Cortex of kidney (tissue), 1 donor: ENCODE data around the gene KDELR1.

Source experiments
- DNase-seq: peaks from one replicate; lab custom pipeline; 2025; lab: John Stamatoyannopoulos, UW

The KDELR1 gene

DNA sequence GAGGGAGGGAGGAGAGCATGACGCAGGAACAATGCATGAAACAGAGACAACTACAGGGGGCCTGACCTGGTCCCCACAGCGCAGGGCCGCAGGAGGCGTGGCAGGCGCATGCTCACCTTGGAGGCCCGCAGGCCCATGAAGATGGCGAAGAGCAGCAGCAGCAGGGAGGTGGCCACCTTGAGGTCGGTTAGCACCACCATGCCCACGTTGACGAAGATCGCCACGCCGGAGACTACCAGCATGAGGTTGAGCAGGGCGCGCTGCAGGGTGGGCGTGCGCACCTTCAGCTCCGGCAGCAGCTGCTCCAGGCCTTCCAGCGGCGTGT is 49.0 kb downstream of the KDELR1 start:
- no peak for DNase-seq

DNA sequence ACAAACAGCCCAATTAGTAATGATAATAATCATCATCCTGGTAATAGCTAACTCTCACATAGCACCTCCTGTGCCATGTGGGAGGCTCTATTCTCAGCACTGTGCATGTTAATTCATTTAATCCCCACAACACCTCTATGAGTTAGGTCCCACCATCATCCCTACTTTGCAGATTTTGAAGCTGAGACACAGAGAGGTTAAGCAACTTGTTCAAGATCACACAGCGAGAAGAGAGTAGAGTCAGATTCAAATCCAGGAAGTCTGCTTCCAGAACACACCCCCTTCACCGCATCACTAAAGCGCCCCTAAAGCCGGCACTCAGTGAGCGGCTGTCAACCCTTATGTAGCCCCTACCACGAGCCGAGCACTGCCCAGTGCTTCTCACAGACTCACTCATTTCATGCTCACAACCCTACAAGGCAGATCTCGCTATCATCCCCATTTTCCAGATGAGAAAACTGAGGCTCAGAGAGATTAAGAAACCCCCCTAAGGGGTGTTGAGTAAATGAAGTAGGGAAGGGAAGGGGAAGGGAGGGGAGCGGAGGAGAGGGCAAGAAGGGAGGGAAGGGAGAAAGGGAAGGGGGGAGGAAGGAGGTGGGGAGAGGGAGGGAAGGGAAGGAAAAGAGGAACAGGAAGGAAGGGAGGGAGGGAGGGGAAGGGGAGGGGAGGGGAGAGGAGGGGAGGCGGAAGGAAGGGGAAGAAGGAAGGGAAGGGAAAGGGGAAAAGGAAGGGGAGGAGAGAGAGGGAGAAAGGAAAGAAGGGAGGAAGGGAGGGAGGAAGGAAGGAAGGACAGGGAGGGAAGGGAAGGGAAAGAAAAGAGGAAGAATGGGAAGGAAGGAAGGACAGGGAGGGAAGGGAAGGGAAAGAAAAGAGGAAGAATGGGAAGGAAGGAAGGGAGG is 49.6 kb downstream of the KDELR1 start:
- DNase-seq, result no peak

DNA sequence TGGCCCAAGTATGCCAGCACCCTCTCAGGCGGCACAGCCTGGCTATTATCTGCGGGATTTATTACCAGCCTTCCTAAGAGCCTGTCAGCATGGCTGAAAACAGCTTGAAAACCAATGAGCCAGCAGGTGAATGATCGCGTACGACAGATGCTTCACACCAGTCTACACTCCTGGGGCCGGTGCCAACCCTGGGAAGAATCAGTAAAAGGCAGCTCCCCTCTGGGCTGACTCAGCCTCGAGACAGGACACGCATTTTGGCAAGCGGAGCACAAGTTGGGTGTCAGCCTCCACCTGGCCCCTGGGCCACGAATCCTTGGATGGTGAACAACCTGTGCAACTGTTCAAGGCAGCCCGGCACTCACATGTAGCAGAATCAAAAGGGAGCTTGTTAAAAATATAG is 50.4 kb downstream of the KDELR1 start:
- DNase-seq, result no peak

DNA sequence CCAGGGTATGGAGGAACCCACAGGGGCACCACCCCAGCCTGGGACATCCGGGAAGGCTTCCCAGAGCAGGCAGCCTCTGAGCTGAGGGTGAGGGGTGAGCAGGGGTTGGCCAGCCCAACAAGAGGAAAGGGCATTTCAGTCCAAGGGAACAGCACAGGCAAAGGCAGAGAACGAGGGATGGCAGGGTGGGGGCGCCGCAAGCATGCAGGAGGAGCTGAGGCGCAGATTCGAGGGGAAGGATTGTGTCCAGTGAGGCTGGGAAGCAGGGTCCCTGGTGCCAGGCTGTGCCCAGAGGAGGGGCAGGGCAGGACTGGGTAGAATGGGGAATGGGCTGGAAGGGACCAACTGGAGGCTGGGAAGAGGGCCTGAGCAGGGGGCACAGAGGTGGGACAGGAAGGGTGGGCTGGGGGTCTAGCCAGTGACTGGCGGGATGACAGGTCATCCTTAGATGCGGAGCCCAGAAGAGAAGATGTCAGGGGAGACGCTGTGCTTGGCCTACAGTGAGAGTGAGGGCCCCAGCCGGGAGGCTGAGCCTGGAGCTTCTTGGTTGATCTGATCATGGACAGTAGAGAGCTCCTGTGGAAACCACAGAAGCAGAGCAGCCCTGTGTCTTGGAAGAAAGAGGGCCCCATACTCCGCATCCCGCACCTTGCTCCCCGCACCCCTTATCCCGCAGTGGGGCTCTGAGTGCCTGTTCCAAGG is 52.4 kb downstream of the KDELR1 start:
- no peak for DNase-seq

DNA sequence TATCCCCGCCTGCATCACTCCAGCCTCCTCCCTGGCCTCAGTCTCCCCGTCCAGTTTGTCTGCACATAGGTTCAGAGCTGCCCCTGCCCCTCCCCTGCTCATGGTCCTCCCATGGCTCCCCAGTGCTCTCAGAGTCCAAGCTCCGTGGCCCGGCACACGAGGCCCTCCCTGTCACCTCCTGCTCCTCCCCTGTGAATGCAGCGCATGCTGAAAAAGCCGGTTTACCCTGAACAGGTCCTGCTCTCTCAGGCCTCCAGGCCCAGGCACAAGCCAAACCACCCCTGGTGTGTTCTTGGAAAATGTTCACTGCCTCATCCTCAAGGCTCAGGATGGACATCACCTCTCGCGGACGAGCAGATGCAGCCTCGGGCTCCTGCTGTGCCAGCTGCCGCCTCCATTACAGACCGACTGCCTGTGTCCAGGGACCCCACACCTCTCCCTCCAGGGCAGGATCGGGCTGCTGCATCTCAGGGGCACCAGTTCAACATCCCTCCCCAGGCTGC is 53.0 kb downstream of the KDELR1 start:
- DNase-seq, result no peak

DNA sequence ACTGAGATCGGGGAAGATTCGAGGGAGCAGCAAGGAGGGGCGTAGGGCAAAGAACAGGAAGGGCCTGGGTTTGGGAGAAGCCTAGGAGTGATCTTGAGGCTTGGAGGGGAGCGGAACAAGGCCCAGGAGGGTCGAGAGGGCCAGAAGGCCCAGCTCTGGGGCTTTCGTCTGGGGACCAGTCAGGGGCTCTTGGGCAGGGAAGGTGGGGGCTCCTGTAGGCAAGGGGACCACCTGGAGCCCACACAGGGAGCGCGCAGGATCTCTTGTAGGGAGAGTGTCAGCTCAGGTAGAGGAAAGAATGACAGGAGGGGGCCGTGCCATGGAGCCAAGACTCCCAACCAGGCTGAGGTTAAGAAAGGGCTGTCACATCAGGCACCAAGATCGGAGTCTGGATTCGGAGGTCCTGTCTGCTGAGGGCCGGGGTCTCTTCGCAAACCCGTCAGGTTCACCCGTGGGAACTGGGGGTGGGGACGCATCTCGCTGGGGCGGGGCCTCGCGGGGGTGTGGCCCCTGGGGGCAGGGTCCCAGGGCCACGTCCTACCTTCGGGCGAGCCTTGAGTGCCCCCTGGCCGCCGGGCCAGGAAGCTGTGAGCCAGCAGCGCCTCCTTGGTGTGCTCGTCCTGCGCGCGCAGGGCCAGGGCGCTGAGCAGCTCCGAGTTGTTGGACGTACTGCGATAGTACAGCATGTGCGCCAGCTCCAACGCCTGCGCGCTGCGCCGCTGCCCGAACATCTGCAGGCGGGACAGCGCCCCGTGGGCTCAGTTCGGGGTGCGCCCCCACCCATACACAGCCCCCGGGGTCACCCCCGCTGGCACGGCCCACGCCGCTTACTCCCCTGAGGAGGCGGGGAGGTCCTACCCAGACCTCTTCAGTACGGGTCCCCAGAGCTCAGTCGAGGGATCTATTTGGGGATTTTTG is 57.6 kb downstream of the KDELR1 start:
- no peak for DNase-seq

DNA sequence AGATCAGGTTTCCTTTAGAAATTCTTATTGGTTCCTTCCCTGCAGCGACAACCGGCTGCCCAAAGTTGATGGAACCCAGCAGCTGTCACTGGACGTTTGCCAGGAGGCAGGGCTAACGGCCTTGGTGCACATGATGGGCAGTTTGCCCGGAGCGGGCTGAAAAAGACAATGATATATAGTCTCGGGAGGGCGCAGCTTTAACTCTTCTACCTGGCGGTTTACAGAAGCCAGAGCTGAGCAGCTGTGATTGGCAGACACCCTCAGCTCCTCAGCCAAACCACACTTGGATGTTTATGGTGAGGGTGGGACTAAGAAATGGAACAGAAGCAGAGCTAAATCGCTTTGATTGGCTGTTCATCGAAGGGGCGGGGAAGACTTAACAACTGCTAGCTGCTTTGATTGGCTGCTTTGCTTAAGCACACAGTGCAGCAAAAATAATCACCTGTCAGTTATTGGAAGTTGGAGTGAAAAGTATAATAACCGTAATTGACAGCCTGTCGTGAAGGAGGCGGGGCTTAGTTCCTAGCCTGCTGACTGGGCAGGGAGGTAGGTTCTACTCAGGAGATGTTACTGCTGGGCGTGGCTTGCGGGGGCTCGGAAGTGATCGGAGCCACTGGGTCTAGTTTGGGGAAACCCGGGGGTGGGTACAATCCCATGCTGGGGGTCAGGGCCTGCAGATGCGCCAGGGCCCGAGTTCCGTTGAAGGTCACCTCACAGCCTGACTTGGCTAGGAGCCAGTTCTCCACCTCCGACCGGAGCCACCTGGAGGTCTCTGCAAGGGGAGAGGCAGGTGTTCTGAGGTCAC is 58.5 kb downstream of the KDELR1 start:
- DNase-seq, result no peak
